ENCODE results near the gene HARS1.
"Not testable (repeated sequence)": the region's sequence is repeated elsewhere in the genome, so short reads cannot be mapped to it uniquely, and the experiment has no call there.

Gene HARS1

GRCh38 chr5:140674211-140674610 lies 17.0 kb downstream of the HARS1 start:
- DNase-seq, result no peak

- DNase-seq, result no peak
Measured at GRCh38 chr5:140673187-140673976, 17.8 kb downstream of the HARS1 start, which contains the start of gene DND1. Gene DND1, minus strand, starts transcription at chr5:140673576. Its CDS starts 34 bp downstream, at chr5:140673542.

- DNase-seq, result peak; percentile 48
Measured at GRCh38 chr5:140672455-140673186, 18.5 kb downstream of the HARS1 start.

- no peak for DNase-seq
Measured at GRCh38 chr5:140671472-140672125, 19.6 kb downstream of the HARS1 start.

- DNase-seq, result not testable (repeated sequence)
Measured at GRCh38 chr5:140671035-140671434, 20.1 kb downstream of the HARS1 start.

- peak; percentile 97 for DNase-seq
Measured at GRCh38 chr5:140664359-140665119, 26.6 kb downstream of the HARS1 start, which contains the start of gene WDR55. Gene WDR55, plus strand, starts transcription at chr5:140664904. Its CDS starts 9 bp downstream, at chr5:140664913.

- DNase-seq, result no peak
Measured at GRCh38 chr5:140664030-140664358, 27.2 kb downstream of the HARS1 start.

GRCh38 chr5:140660371-140660770 lies 30.8 kb downstream of the HARS1 start:
- DNase-seq, result not testable (repeated sequence)

GRCh38 chr5:140658870-140659269 lies 32.3 kb downstream of the HARS1 start:
- DNase-seq, result no peak

GRCh38 chr5:140647042-140647419 lies 44.1 kb downstream of the HARS1 start:
- DNase-seq, result no peak

GRCh38 chr5:140642718-140643117 lies 48.5 kb downstream of the HARS1 start:
- no peak for DNase-seq

- no peak for DNase-seq
Measured at GRCh38 chr5:140641716-140642115, 49.5 kb downstream of the HARS1 start.

GRCh38 chr5:140639148-140639981 lies 51.8 kb downstream of the HARS1 start, which contains the start of gene TMCO6:
Gene TMCO6, plus strand, starts transcription at chr5:140639451. Its CDS starts 77 bp downstream, at chr5:140639528.
- peak; percentile 97 for DNase-seq

GRCh38 chr5:140638898-140639147 lies 52.3 kb downstream of the HARS1 start:
- DNase-seq, result not testable (repeated sequence)

- DNase-seq, result no peak
Measured at GRCh38 chr5:140637371-140638100, 53.6 kb downstream of the HARS1 start.

GRCh38 chr5:140635291-140636257 lies 55.6 kb downstream of the HARS1 start:
- DNase-seq, result no peak

- DNase-seq, result no peak
Measured at GRCh38 chr5:140634103-140634502, 57.1 kb downstream of the HARS1 start.

- DNase-seq, result no peak
Measured at GRCh38 chr5:140633501-140633900, 57.7 kb downstream of the HARS1 start.

- DNase-seq, result no peak
Measured at GRCh38 chr5:140633021-140633471, 58.1 kb downstream of the HARS1 start, which contains the start of gene CD14. Gene CD14, minus strand, starts transcription at chr5:140633175. Its CDS starts 104 bp downstream, at chr5:140633071.

All from eye (tissue), 1 donor.